ENCODE measurements around the gene MB21D2. TPM values are rescaled to one million over a fixed set of nuclear protein-coding genes. Genes with fewer than 3 reads are reported as not detected.

The MB21D2 gene
- total and polyA plus RNA-seq, 2 experiments from 2014 or later: 8.1 to 35.9 TPM

DNA sequence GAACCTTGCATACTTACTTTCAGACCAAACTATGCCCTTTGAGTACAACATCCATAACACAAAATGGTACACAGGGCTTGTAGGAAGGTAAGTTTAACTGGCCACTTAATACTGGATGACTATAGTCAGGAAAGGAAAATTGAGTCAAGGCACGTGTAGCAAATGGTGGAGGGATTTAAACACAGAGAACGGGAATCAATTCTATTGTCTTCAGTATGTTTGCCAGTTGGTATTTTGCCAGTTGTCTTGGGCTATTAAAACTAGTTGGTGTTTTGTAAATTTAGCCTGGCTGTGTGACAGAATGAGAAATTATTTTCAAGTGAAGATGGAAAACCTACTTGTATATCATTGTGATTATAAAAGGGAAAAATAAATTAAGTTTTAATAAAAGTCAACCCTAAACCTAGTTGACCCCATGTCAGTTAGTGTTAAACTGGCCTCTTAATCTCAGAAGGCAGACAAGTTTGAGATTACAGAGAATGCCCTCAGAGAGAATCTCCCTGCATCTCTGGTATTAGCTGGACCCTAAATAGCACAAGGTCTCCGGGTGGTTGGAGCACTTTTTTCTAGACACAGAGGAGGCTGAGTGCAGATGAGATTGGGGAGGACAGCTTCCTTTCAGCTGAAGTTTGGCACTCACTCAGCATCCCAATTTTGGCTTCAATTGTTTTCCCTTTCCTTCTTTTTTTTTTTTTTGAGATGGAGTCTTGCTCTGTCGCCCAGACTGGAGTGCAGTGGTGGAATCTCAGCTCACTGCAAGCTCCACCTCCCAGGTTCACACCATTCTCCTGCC lies 91.2 kb downstream of the MB21D2 start:
- Histone ChIP-seq H2AFZ (no peak overlapping the region), H3K4me1 (ENCODE audit: insufficient read depth) (peaks cover under 1% of the 10 kb centered on the region; the same call in 1 of the 2 replicates), H4K20me1 (replicated peaks; ENCODE audit: insufficient read depth) (peaks cover 15% of the 10 kb centered on the region; the same call in 1 of the 2 replicates), H3F3A (replicated peaks; ENCODE audit: low read depth) (no peaks in the 10 kb centered on the region), H3K79me2 (replicated peaks; ENCODE audit: insufficient read depth) (peaks cover 88% of the 10 kb centered on the region), H3K27me3 (ENCODE audit: insufficient read depth) (no peaks in the 10 kb centered on the region), H3K9me2 (ENCODE audit: insufficient read depth) (no peaks in the 10 kb centered on the region), H3K36me3 (ENCODE audit: insufficient read depth) (no peaks in the 10 kb centered on the region), H3K4me3 (no peak overlapping the region), H3K27ac (ENCODE audit: low read depth) (no peak overlapping the region), H3K4me2 (no peak overlapping the region)
- no peak for ATAC-seq
- Mint-ChIP-seq H3K27ac (no peak overlapping the region), H3K9me3 (no peaks in the 10 kb centered on the region), H3K27me3 (ENCODE audit: insufficient read depth, low read depth, poor library complexity) (no peaks in the 10 kb centered on the region), H3K36me3 (ENCODE audit: low read depth) (peaks cover 13% of the 10 kb centered on the region; the same call in 2 of the 3 replicates), H3K4me3 (no peak overlapping the region), H3K4me1 (peaks cover 20% of the 10 kb centered on the region; the same call in 2 of the 3 replicates)
- no peak for DNase-seq (ENCODE audit: low spot score)
- TF ChIP-seq, protein P1, sequence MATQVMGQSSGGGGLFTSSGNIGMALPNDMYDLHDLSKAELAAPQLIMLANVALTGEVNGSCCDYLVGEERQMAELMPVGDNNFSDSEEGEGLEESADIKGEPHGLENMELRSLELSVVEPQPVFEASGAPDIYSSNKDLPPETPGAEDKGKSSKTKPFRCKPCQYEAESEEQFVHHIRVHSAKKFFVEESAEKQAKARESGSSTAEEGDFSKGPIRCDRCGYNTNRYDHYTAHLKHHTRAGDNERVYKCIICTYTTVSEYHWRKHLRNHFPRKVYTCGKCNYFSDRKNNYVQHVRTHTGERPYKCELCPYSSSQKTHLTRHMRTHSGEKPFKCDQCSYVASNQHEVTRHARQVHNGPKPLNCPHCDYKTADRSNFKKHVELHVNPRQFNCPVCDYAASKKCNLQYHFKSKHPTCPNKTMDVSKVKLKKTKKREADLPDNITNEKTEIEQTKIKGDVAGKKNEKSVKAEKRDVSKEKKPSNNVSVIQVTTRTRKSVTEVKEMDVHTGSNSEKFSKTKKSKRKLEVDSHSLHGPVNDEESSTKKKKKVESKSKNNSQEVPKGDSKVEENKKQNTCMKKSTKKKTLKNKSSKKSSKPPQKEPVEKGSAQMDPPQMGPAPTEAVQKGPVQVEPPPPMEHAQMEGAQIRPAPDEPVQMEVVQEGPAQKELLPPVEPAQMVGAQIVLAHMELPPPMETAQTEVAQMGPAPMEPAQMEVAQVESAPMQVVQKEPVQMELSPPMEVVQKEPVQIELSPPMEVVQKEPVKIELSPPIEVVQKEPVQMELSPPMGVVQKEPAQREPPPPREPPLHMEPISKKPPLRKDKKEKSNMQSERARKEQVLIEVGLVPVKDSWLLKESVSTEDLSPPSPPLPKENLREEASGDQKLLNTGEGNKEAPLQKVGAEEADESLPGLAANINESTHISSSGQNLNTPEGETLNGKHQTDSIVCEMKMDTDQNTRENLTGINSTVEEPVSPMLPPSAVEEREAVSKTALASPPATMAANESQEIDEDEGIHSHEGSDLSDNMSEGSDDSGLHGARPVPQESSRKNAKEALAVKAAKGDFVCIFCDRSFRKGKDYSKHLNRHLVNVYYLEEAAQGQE (IDR thresholded peaks at IDR 0.05; ENCODE audit: unreplicated experiment): no peak
- TF ChIP-seq JUNB (IDR thresholded peaks at IDR 0.05; ENCODE audit: unreplicated experiment) (no peak), EZH2 (IDR thresholded peaks at IDR 0.05; ENCODE audit: low read depth, unreplicated experiment) (no peak), NANOG (IDR thresholded peaks at IDR 0.05; ENCODE audit: borderline replicate concordance) (no peak), CREB1 (CRISPR knock-in tag; IDR thresholded peaks at IDR 0.05; ENCODE audit: low read depth) (no peak), STAT1 (IDR thresholded peaks at IDR 0.05; ENCODE audit: unreplicated experiment) (no peak), POLR2AphosphoS5 (IDR thresholded peaks at IDR 0.05; ENCODE audit: low read depth) (no peak), EZH2phosphoT487 (IDR thresholded peaks at IDR 0.05; ENCODE audit: unreplicated experiment) (no peak), ZNF114 (CRISPR knock-in tag; IDR thresholded peaks at IDR 0.05) (no peak), ZNF331 (CRISPR knock-in tag; IDR thresholded peaks at IDR 0.05; ENCODE audit: low read depth) (no peak)
- TF ChIP-seq, protein P2, sequence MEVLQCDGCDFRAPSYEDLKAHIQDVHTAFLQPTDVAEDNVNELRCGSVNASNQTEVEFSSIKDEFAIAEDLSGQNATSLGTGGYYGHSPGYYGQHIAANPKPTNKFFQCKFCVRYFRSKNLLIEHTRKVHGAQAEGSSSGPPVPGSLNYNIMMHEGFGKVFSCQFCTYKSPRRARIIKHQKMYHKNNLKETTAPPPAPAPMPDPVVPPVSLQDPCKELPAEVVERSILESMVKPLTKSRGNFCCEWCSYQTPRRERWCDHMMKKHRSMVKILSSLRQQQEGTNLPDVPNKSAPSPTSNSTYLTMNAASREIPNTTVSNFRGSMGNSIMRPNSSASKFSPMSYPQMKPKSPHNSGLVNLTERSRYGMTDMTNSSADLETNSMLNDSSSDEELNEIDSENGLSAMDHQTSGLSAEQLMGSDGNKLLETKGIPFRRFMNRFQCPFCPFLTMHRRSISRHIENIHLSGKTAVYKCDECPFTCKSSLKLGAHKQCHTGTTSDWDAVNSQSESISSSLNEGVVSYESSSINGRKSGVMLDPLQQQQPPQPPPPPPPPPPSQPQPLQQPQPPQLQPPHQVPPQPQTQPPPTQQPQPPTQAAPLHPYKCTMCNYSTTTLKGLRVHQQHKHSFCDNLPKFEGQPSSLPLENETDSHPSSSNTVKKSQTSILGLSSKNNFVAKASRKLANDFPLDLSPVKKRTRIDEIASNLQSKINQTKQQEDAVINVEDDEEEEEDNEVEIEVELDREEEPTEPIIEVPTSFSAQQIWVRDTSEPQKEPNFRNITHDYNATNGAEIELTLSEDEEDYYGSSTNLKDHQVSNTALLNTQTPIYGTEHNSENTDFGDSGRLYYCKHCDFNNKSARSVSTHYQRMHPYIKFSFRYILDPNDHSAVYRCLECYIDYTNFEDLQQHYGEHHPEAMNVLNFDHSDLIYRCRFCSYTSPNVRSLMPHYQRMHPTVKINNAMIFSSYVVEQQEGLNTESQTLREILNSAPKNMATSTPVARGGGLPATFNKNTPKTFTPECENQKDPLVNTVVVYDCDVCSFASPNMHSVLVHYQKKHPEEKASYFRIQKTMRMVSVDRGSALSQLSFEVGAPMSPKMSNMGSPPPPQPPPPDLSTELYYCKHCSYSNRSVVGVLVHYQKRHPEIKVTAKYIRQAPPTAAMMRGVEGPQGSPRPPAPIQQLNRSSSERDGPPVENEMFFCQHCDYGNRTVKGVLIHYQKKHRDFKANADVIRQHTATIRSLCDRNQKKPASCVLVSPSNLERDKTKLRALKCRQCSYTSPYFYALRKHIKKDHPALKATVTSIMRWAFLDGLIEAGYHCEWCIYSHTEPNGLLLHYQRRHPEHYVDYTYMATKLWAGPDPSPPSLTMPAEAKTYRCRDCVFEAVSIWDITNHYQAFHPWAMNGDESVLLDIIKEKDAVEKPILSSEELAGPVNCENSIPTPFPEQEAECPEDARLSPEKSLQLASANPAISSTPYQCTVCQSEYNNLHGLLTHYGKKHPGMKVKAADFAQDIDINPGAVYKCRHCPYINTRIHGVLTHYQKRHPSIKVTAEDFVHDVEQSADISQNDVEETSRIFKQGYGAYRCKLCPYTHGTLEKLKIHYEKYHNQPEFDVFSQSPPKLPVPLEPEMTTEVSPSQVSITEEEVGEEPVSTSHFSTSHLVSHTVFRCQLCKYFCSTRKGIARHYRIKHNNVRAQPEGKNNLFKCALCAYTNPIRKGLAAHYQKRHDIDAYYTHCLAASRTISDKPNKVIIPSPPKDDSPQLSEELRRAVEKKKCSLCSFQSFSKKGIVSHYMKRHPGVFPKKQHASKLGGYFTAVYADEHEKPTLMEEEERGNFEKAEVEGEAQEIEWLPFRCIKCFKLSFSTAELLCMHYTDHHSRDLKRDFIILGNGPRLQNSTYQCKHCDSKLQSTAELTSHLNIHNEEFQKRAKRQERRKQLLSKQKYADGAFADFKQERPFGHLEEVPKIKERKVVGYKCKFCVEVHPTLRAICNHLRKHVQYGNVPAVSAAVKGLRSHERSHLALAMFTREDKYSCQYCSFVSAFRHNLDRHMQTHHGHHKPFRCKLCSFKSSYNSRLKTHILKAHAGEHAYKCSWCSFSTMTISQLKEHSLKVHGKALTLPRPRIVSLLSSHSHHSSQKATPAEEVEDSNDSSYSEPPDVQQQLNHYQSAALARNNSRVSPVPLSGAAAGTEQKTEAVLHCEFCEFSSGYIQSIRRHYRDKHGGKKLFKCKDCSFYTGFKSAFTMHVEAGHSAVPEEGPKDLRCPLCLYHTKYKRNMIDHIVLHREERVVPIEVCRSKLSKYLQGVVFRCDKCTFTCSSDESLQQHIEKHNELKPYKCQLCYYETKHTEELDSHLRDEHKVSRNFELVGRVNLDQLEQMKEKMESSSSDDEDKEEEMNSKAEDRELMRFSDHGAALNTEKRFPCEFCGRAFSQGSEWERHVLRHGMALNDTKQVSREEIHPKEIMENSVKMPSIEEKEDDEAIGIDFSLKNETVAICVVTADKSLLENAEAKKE (CRISPR knock-in tag; IDR thresholded peaks at IDR 0.05): no peak
- TF ChIP-seq, protein P3, sequence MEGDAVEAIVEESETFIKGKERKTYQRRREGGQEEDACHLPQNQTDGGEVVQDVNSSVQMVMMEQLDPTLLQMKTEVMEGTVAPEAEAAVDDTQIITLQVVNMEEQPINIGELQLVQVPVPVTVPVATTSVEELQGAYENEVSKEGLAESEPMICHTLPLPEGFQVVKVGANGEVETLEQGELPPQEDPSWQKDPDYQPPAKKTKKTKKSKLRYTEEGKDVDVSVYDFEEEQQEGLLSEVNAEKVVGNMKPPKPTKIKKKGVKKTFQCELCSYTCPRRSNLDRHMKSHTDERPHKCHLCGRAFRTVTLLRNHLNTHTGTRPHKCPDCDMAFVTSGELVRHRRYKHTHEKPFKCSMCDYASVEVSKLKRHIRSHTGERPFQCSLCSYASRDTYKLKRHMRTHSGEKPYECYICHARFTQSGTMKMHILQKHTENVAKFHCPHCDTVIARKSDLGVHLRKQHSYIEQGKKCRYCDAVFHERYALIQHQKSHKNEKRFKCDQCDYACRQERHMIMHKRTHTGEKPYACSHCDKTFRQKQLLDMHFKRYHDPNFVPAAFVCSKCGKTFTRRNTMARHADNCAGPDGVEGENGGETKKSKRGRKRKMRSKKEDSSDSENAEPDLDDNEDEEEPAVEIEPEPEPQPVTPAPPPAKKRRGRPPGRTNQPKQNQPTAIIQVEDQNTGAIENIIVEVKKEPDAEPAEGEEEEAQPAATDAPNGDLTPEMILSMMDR (conservative IDR thresholded peaks at IDR 0.05; ENCODE audit: low read depth in 2 of 2): no peak
- TF ChIP-seq, protein P4, sequence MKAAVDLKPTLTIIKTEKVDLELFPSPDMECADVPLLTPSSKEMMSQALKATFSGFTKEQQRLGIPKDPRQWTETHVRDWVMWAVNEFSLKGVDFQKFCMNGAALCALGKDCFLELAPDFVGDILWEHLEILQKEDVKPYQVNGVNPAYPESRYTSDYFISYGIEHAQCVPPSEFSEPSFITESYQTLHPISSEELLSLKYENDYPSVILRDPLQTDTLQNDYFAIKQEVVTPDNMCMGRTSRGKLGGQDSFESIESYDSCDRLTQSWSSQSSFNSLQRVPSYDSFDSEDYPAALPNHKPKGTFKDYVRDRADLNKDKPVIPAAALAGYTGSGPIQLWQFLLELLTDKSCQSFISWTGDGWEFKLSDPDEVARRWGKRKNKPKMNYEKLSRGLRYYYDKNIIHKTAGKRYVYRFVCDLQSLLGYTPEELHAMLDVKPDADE (IDR thresholded peaks at IDR 0.05): no peak

Measured in GM23338 (cell line).